ENCODE results near the gene SPATA45. TPM values are rescaled to one million over a fixed set of nuclear protein-coding genes. Genes with fewer than 3 reads are reported as not detected.
"Not testable (repeated sequence)": the region's sequence is repeated elsewhere in the genome, so short reads cannot be mapped to it uniquely, and the experiment has no call there.

SPATA45 gene
- polyA plus RNA-seq, 1 experiment = not detected

DNA sequence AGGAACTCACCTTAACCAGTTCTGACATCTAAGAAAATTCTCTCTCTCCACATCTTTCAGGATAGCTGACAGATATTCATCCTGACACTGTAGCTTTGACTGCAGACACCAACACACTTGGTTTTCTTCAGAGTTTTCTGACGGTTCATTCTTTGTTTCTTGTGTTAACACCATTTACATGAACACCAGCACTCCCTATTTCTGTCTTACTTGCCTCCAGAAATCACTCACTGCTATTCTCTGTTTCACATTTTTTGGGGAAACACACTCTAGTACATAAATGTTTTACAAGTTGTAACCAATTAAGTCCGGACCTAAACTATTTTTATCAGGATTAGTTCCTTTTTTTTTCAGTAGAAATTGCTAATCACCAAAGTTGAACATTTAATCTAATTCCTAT, 26.1 kb upstream of the SPATA45 start:
- TF ChIP-seq, protein P1, sequence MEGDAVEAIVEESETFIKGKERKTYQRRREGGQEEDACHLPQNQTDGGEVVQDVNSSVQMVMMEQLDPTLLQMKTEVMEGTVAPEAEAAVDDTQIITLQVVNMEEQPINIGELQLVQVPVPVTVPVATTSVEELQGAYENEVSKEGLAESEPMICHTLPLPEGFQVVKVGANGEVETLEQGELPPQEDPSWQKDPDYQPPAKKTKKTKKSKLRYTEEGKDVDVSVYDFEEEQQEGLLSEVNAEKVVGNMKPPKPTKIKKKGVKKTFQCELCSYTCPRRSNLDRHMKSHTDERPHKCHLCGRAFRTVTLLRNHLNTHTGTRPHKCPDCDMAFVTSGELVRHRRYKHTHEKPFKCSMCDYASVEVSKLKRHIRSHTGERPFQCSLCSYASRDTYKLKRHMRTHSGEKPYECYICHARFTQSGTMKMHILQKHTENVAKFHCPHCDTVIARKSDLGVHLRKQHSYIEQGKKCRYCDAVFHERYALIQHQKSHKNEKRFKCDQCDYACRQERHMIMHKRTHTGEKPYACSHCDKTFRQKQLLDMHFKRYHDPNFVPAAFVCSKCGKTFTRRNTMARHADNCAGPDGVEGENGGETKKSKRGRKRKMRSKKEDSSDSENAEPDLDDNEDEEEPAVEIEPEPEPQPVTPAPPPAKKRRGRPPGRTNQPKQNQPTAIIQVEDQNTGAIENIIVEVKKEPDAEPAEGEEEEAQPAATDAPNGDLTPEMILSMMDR (IDR thresholded peaks at IDR 0.05; ENCODE audit: insufficient read depth, low read depth, low read length) = no peak

DNA sequence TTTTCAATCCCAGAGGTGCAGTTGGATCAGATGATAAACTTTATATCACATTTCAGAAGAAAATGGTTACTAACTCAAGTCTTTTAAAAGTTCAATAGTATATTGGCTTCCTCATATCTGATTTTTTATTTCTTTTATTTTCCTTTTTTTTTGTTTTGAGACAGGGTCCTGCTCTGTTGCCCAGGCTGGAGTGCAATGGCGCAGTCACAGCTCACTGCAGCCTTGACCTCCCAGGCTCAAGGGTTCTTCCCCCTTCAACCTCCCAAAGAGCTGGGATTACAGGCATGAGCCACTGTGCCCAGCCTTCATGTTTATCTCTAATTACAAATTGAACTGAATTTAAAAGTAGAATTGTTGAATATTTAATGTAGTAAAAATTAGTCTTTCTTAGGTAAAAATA, 24.5 kb upstream of the SPATA45 start:
- TF ChIP-seq, protein P1 (IDR thresholded peaks at IDR 0.05; ENCODE audit: insufficient read depth, low read depth, low read length) = no peak
- ChIA-PET CTCF (interaction anchor here (0.7 kb wide), 1 partner anchor 95 kb away, joined by 3 read pairs; no protein-coding TSS in a partner anchor), POLR2A (no interaction called here)
- no peaks in the 10 kb centered on the region for H3K27me3 ChIP-seq (ENCODE audit: control insufficient read depth, insufficient read depth, low read length)
- DNase-seq (ENCODE audit: low read depth) = no peak
- H3K36me3 ChIP-seq (ENCODE audit: control insufficient read depth, insufficient read depth, low read length) = no peaks in the 10 kb centered on the region; the same call in 1 of the 2 replicates
- H3K4me3 ChIP-seq (ENCODE audit: low read depth, low read length) = no peak overlapping the region

More for the DNA sequence above, 26.1 kb upstream of the SPATA45 start:
- no peaks in the 10 kb centered on the region for H3K27me3 ChIP-seq (ENCODE audit: control insufficient read depth, insufficient read depth, low read length)
- H3K36me3 ChIP-seq (ENCODE audit: control insufficient read depth, insufficient read depth, low read length) = no peaks in the 10 kb centered on the region; the same call in 1 of the 2 replicates
- ChIA-PET POLR2A (no interaction called here), CTCF (interaction anchor here (0.7 kb wide), 1 partner anchor 13 kb away, joined by 3 read pairs; no protein-coding TSS in a partner anchor)
- DNase-seq (ENCODE audit: low read depth) = no peak
- H3K4me3 ChIP-seq (ENCODE audit: low read depth, low read length) = no peak overlapping the region

DNA sequence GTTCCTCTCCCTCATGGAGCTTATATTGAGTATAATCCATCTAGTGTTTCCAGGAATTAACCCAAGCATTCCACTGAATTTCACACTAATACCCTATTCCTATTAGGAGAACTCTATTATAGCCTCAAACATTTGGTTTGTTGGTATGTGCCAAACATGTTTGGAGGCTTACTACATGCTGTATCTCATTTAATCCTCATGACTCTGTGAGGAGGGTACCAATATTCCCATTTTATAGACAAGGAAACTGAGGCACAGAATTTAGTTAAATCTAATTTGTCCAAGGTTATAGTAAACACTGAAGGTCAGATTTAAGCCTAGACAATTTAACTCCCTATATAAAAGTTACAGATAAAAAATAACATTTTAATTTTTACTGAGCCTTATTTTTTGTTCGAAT, 19.7 kb upstream of the SPATA45 start:
- POLR2A ChIA-PET = no interaction called here
- Histone ChIP-seq H3K4me3 (ENCODE audit: low read depth, low read length) (no peak overlapping the region), H3K27me3 (ENCODE audit: control insufficient read depth, insufficient read depth, low read length) (no peaks in the 10 kb centered on the region), H3K36me3 (ENCODE audit: control insufficient read depth, insufficient read depth, low read length) (peaks cover 1% of the 10 kb centered on the region; the same call in 1 of the 2 replicates)
- CTCF ChIA-PET = no interaction called here
- TF ChIP-seq, protein P1 (IDR thresholded peaks at IDR 0.05; ENCODE audit: insufficient read depth, low read depth, low read length) = no peak
- DNase-seq (ENCODE audit: low read depth) = no peak

DNA sequence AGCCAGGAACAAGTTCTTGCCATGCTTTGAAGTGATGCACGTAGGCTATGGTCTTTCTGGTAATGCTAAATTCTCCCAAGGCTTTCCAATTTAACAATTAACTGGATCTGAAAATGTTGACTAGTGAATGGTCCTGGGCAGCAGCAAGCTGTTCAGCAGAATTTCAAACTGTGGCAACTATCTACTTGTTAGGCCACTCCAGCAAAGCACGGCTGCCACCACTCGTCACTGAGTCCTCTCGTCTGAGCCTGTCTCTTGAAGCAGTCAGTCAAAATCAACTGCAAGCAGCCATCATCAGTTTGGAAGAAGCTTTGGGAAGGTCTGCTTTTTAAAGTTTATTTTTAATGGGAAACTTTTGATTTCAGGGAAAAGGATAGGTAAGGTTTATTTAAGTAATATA, 16.8 kb upstream of the SPATA45 start:
- POLR2A ChIA-PET = no interaction called here
- no peak for DNase-seq (ENCODE audit: low read depth)
- TF ChIP-seq, protein P1 (IDR thresholded peaks at IDR 0.05; ENCODE audit: insufficient read depth, low read depth, low read length) = no peak
- Histone ChIP-seq H3K4me3 (ENCODE audit: low read depth, low read length) (no peak overlapping the region), H3K36me3 (ENCODE audit: control insufficient read depth, insufficient read depth, low read length) (peaks cover 1% of the 10 kb centered on the region; the same call in 1 of the 2 replicates), H3K27me3 (ENCODE audit: control insufficient read depth, insufficient read depth, low read length) (no peaks in the 10 kb centered on the region)
- CTCF ChIA-PET = no interaction called here

DNA sequence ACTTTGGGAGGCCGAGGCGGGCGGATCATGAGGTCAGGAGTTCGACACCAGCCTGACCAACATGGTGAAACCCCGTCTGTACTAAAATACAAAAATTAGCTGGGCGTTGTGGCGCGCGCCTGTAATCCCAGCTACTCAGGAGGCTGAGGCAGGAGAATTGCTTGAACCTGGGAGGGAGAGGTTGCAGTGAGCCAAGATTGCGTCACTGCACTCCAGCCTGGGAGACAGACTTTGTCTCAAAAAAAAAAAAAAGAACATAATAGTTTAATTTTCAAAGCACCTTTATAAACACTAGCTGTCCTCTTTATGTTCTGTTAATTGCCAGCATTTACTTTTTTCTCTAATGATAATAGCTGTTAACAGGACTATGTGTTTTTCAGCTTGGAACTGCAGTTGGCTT, 15.9 kb upstream of the SPATA45 start:
- DNase-seq (ENCODE audit: low read depth); H3K36me3 ChIP-seq (ENCODE audit: control insufficient read depth, insufficient read depth, low read length); CTCF ChIA-PET; H3K27me3 ChIP-seq (ENCODE audit: control insufficient read depth, insufficient read depth, low read length); H3K4me3 ChIP-seq (ENCODE audit: low read depth, low read length); POLR2A ChIA-PET: not testable (repeated sequence)

DNA sequence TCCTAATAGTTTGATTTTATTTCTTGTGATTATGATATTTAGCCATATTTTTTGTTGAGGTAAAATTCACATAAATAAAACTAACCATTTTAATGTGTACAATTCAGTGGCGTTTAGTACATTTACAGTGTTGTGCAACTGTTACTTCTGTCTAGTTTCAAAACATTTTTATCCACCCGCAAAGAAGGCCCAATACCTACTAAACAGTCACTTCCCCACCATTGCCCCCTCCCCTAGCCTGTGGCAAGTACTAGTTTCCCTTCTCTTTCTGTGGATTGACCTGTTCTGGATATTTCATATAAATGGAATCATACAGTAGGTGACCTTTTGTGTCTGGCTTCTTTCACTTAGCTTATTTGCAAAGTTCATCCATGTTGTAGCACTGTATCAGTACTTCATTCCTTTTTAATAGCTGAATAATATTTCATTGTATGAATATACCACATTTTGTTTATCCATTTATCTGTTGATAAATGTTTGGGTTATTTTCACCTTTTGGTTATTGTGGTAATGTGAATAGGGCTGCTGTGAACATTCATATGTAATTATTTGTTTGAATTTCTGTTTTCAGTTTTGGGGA, 14.8 kb upstream of the SPATA45 start:
- DNase-seq (ENCODE audit: low read depth) = no peak
- CTCF ChIA-PET = interaction anchor here (0.6 kb wide), 1 partner anchor 77 kb away, joined by 3 read pairs; no protein-coding TSS in a partner anchor
- Histone ChIP-seq H3K27me3 (ENCODE audit: control insufficient read depth, insufficient read depth, low read length) (no peaks in the 10 kb centered on the region), H3K4me3 (ENCODE audit: low read depth, low read length) (no peak overlapping the region), H3K36me3 (ENCODE audit: control insufficient read depth, insufficient read depth, low read length) (peaks cover 1% of the 10 kb centered on the region; the same call in 1 of the 2 replicates)
- TF ChIP-seq, protein P1 (IDR thresholded peaks at IDR 0.05; ENCODE audit: insufficient read depth, low read depth, low read length) = no peak
- POLR2A ChIA-PET = no interaction called here

All from BJ (cell line).